Small intestine (tissue), 7 donors: ENCODE data around the gene ELK1. TPM values are rescaled to one million over a fixed set of nuclear protein-coding genes. Genes with fewer than 3 reads are reported as not detected.

Source experiments
- DNase-seq, 2 donors: peaks; one replicate each; pipeline versions ENCODE4 v3.0.0 to v3.0.0-alpha.2; 2013
- FAIRE-seq: peaks from 2 replicates; lab custom pipeline; 2012; peaks lifted over from hg19 to GRCh38; lab: Jason Lieb, UNC
- H3K27ac ChIP-seq, 3 donors: one replicate each; pipeline ENCODE4 v1.5.1; 2013; ENCODE audit warnings: low read length in 2 of 3, mild to moderate bottlenecking in 2 of 3, control low read depth in 1 of 3, inconsistent platforms in 1 of 3, low read depth in 1 of 3, moderate library complexity in 1 of 3
- H3K27me3 ChIP-seq, 3 donors: one replicate each; pipeline ENCODE4 v1.6.1; 2013; ENCODE audit warnings: low read length in 3 of 3, inconsistent platforms in 1 of 3; ENCODE audit not compliant: control insufficient read depth in 3 of 3, insufficient read depth in 3 of 3
- H3K36me3 ChIP-seq, 3 donors: one replicate each; pipeline ENCODE4 v1.6.1; 2013; ENCODE audit warnings: low read length in 3 of 3, inconsistent platforms in 1 of 3, low read depth in 1 of 3, mild to moderate bottlenecking in 1 of 3, moderate library complexity in 1 of 3; ENCODE audit not compliant: control insufficient read depth in 3 of 3, insufficient read depth in 2 of 3
- H3K4me1 ChIP-seq, 3 donors: one replicate each; pipeline ENCODE4 v1.6.1; 2013; ENCODE audit warnings: low read length in 2 of 3, inconsistent platforms in 1 of 3, low read depth in 1 of 3, mild to moderate bottlenecking in 1 of 3, moderate library complexity in 1 of 3; ENCODE audit not compliant: control insufficient read depth in 3 of 3, insufficient read depth in 2 of 3
- H3K4me3 ChIP-seq, 3 donors: one replicate each; pipeline ENCODE4 v1.5.1; 2013; ENCODE audit warnings: low read length in 3 of 3, control low read depth in 1 of 3, inconsistent platforms in 1 of 3, low read depth in 1 of 3, mild to moderate bottlenecking in 1 of 3, moderate library complexity in 1 of 3
- H3K9me3 ChIP-seq, 2 donors: one replicate each; pipeline ENCODE4 v1.6.1; 2013; ENCODE audit warnings: low read depth in 1 of 2, low read length in 1 of 2; ENCODE audit not compliant: control insufficient read depth in 2 of 2, insufficient read depth in 1 of 2
- WGBS, 3 donors: extraction: QIAGEN DNeasy Blood & Tissue Kit; methylation state at CpG; one replicate each; pipeline ENCODE4 v1.1.7; 2013; 5-methylcytosine and 5-hydroxymethylcytosine counted together
- polyA plus RNA-seq, 4 donors: library from polyadenylated mRNA; stranded (reverse) in 3 of 4; unstranded in 1 of 4; fragments of 200-250 nt in 3 of 4; fragments of 120-200 nt in 1 of 4; gene quantifications; one replicate each; pipeline versions ENCODE4 v1.2.1 to v1.2.3, GENCODE V29; 2013
- donor health status: healthy with polysubstance abuse.
- donor health status: control.
- donor health status: control.
- donor health status: Bipolar disorder and iron deficiency.
- donor health status: healthy.

ELK1 gene
- polyA plus RNA-seq, 4 donors: 8.7 to 21.9 (median 16.2) TPM

- Histone ChIP-seq H3K4me3 (peak overlapping the region in 2 of 3 donors; percentile 22 to 73), H3K36me3 (peaks cover 2 to 9% (median 3%) of the 10 kb centered on the region in 3 donors), H3K4me1 (no peaks in the 10 kb centered on the region), H3K9me3 (no peaks in the 10 kb centered on the region), H3K27ac (peak overlapping the region; percentile 30 to 100 (median 97)), H3K27me3 (no peaks in the 10 kb centered on the region)
- FAIRE-seq: no peak
- 1 to 33% (median 9%) methylated on average over 13 of the region's 13 CpGs for WGBS, 3 donors
- DNase-seq: no peak
These were observed 7.9 kb upstream of the ELK1 start for GRCh38 chrX:47658301-47658683.

DNA sequence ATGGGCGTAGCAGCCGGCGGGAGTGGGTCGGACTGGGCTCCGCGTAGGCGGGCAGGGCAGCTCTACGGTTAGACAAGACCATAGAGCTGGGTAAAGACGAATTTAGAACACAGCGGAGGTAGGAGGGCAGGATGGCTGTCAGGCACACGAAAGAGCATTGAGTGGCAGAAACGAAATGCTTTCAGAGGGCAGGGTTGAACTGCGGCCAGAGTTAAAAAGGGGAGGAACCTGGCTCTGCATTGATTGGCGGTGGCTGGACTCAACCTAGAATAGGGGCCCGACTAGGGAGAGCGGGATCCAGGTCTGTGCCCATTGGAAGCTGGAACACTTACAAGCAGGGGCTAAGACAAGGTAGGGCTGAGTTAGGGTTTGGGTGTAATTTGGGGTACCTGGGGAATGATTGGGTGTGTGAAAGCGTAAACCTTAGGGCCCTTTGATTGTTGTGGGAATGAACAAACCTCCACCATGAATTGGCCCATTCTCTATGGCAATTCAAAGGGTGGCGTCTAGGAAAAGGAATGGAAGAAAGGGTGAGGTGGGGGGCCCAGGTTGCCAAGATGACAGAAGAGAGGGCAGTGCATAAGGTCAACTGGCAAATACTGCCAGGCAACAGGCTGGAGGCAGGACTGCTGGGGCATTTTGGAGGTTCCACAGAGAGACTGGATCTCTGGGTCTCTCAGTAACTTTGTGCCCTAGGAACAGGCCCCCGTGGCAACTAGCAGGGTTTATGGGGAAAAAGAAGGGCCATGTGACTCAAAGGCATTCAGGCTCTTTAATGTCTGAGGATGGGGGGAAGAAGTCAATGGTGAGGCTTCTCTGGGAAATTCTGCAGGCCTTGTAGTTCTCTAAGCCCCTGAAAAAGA, 911 bp upstream of the ELK1 start:
- DNase-seq (no peak), FAIRE-seq (no peak)
- Histone ChIP-seq H3K9me3 (no peaks in the 10 kb centered on the region), H3K27me3 (no peaks in the 10 kb centered on the region), H3K36me3 (peaks cover 0 to 20% (median 3%) of the 10 kb centered on the region in 3 donors), H3K4me3 (peak overlapping the region; percentile 19 to 89 (median 39)), H3K27ac (peak overlapping the region; percentile 15 to 90 (median 83)), H3K4me1 (peaks cover 0 to 6% (median 0%) of the 10 kb centered on the region in 3 donors)
- 13 to 42% (median 22%) methylated on average over 19 of the region's 19 CpGs for WGBS, 3 donors

DNA sequence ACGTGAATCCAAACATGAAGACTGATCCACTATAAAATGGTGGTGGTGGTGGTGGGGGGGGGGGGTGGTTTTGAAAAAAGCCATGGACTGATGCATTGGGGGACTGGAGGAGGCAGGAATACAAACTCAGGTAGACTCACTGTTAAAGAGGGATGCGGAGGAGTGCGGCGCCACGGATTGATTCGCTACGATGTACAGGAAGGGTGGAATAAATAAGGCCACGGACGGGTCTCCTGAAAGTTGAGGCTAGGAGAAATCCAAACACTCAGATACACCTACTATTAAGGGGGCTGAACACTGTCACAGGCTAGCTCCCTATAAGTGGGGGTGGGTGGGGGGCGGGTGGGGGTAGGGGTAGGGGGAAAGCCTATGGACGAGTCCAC, 591 bp downstream of the ELK1 start:
- peak overlapping the region; percentile 61 to 89 (median 76) for H3K4me3 ChIP-seq
- H3K27ac ChIP-seq: peak overlapping the region in 1 of 3 donors; percentile 90

GRCh38 chrX:47649271-47649670, 1.1 kb downstream of the ELK1 start:
- WGBS, 3 donors: 11 to 57% (median 13%) methylated on average over 8 of the region's 8 CpGs
- FAIRE-seq: no peak
- peak overlapping the region in 1 of 3 donors; percentile 3 for H3K27ac ChIP-seq

More for the DNA sequence above, 591 bp downstream of the ELK1 start:
- Histone ChIP-seq H3K27me3 (no peaks in the 10 kb centered on the region), H3K9me3 (no peaks in the 10 kb centered on the region), H3K36me3 (peaks cover 0 to 18% (median 0%) of the 10 kb centered on the region in 3 donors), H3K4me1 (peaks cover 0 to 6% (median 0%) of the 10 kb centered on the region in 3 donors)
- no peak for FAIRE-seq
- 2 to 32% (median 12%) methylated on average over 10 to 11 of the region's 11 CpGs for WGBS, 3 donors
- DNase-seq: no peak

DNA sequence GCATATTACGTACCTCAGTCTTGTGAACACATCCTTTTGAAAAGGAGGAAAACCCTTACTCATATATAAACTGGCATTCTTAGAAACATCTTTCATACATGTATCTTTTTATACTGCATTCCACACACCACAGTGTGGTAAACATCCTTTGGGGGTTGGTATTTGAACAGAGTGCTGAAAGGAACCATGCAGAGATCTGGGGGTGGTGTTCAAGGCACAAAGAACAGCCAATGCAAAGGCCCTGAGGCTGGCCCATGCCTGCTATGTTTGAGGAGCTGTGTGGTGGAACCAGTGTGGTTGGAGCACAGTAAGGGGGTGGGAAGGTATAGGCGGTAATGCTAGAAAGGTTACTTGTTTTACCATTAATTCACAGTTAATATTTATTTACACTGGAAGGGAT, 2.0 kb downstream of the ELK1 start:
- Histone ChIP-seq H3K36me3 (peaks cover 0 to 22% (median 0%) of the 10 kb centered on the region in 3 donors), H3K27me3 (no peaks in the 10 kb centered on the region), H3K4me3 (no peak overlapping the region), H3K27ac (no peak overlapping the region), H3K9me3 (no peaks in the 10 kb centered on the region), H3K4me1 (peaks cover 0 to 6% (median 0%) of the 10 kb centered on the region in 3 donors)
- FAIRE-seq (no peak), DNase-seq (no peak)
- 79 to 84% (median 80%) methylated on average over 2 of the region's 2 CpGs for WGBS, 3 donors

More at GRCh38 chrX:47649271-47649670, 1.1 kb downstream of the ELK1 start:
- DNase-seq: no peak
- peak overlapping the region; percentile 20 to 89 (median 76) for H3K4me3 ChIP-seq
- H3K4me1 ChIP-seq: peaks cover 0 to 6% (median 0%) of the 10 kb centered on the region in 3 donors
- no peaks in the 10 kb centered on the region for H3K27me3 ChIP-seq
- no peaks in the 10 kb centered on the region for H3K9me3 ChIP-seq
- H3K36me3 ChIP-seq: peaks cover 0 to 22% (median 0%) of the 10 kb centered on the region in 3 donors

DNA sequence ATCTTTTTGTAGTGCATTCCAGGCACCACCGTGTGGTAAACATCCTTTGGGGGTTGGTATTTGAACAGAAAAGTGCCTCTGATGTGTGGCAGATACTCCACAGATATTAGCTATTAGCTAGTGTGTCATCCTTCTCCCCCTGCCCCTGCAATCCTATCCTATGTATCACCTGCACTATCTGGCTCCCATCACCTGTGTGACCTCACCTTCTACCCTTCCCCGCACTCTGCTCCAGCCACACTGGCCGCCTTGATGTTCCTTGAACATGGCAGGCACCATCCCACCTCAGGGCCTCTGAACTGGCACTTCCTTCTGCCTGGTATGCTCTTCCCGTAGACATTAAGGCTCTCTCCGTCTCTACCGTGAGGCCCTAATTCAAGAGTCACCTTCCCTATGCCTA, 3.7 kb downstream of the ELK1 start:
- Histone ChIP-seq H3K27ac (no peak overlapping the region), H3K4me1 (peaks cover 0 to 3% (median 0%) of the 10 kb centered on the region in 3 donors), H3K36me3 (peaks cover 0 to 18% (median 0%) of the 10 kb centered on the region in 3 donors), H3K9me3 (no peaks in the 10 kb centered on the region), H3K27me3 (no peaks in the 10 kb centered on the region), H3K4me3 (no peak overlapping the region)
- DNase-seq: no peak
- 82 to 88% (median 84%) methylated on average over 6 of the region's 6 CpGs for WGBS, 3 donors
- FAIRE-seq: no peak

DNA sequence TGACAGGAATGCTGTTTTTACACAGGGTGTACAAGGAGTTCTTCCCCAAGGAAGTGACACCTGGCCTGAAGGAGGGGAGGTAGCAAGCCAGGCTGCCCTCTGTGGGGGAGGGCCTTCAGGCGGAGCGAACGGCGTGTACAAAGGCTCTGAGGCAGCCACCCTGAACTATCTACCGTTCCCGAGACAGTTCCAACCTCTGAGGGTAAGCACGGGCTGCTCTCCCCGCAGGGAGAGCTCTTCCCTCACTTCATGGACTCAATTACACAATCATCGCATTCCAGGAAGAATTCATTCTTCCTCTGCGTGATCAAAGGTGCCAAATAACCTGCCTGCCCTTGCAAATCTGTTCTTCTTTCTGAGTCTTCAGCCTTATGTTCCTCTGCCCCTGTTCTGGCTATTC, 4.8 kb downstream of the ELK1 start:
- H3K4me3 ChIP-seq: no peak overlapping the region
- 75 to 86% (median 79%) methylated on average over 8 to 10 of the region's 10 CpGs for WGBS, 3 donors
- no peaks in the 10 kb centered on the region for H3K27me3 ChIP-seq
- no peak overlapping the region for H3K27ac ChIP-seq
- H3K36me3 ChIP-seq: peaks cover 0 to 25% (median 0%) of the 10 kb centered on the region in 3 donors
- no peak for DNase-seq
- no peak for FAIRE-seq
- no peaks in the 10 kb centered on the region for H3K4me1 ChIP-seq
- no peaks in the 10 kb centered on the region for H3K9me3 ChIP-seq

DNA sequence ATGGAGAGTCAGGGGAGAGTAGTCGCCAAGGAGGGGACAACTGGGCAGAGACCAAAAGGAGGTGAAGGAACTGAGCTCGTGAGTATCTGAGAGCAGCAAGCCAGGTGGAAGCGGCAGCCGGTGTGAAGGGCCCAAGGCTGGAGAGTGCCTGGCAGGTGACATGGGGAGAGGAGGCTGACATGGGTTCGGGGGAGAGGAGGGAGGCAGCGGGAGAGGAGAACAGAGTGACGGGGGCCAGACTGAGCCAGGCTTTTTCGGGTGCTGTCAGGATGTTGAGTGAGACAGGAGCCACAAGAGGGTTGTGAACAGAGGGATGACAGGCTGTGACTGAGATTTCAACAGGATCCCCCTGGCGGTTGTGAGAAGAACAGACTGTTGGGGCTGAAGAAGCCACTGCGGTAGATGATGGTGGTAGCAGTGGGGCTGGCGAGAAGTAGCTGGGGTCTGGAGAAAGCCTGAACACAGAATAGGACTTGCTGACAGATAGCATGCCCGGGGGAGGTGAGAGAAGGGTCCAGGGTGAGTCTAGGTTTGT, 5.7 kb downstream of the ELK1 start:
- FAIRE-seq (no peak), DNase-seq (no peak)
- no peaks in the 10 kb centered on the region for H3K9me3 ChIP-seq
- no peak overlapping the region for H3K4me3 ChIP-seq
- no peak overlapping the region for H3K27ac ChIP-seq
- WGBS, 3 donors: 69 to 89% (median 76%) methylated on average over 12 of the region's 12 CpGs
- no peaks in the 10 kb centered on the region for H3K4me1 ChIP-seq
- H3K36me3 ChIP-seq: peaks cover 0 to 33% (median 0%) of the 10 kb centered on the region in 3 donors
- no peaks in the 10 kb centered on the region for H3K27me3 ChIP-seq
